ENCODE data around the gene TNS2. TPM values are rescaled to one million over a fixed set of nuclear protein-coding genes. Genes with fewer than 3 reads are reported as not detected.

Gene TNS2
- total and polyA plus RNA-seq, 10 of the 15 experiments (the other 5 are each of a cell fraction or from before 2014, with no cell fraction given): 0.03 to 0.72 (median 0.16) TPM; not detected in 4

DNA sequence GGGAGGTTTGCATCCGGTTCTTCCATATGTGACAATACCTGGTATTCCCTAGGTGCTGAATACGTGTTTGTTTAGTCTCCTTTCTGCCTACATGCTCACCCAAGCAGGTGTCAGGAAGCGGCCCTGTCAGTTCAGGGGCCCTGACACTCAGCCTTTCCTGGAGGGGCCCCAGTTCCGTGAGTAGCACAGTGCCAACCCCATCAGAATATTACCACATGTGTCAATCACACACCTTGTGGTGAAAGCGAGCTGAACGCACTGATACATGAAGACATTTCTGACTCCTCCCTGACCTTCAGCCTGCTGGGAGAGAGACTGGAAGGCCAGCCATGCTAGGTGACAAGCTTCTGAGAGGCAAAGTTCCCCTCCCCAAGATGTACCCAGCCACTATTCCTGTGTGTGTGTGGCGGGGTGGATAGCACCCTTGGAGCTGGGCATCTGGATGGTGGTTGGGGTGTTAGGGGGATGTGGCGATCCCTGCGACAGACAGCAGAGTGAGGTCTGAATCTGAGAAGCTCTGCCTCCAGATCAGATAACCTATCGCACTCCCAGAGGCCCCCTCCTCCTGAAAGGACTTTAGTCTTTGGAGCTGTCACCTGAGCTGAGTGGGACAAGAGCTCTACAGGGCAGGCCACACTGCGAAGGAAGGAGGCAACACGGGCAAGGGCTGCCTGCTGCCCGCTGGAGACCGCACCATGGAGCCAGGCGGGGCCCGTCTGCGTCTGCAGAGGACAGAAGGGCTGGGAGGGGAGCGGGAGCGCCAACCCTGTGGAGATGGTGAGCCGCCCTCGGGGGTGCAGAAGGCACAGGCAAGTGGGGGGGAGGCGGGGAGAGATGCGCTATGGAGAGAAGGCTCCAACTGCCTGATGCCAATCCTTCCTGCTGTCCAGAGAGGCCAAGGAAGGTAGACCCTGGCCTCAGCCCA, 53.3 kb downstream of the TNS2 start, which contains the start of gene SOAT2 (continued):
- TF ChIP-seq IKZF2 (IDR thresholded peaks at IDR 0.05): peak in 1 of 2 experiments; percentile 24; a peak in 2 of 4 replicates
- TF ChIP-seq GABPA (IDR thresholded peaks at IDR 0.05; ENCODE audit: low read depth): no peak
- TF ChIP-seq, protein P1, sequence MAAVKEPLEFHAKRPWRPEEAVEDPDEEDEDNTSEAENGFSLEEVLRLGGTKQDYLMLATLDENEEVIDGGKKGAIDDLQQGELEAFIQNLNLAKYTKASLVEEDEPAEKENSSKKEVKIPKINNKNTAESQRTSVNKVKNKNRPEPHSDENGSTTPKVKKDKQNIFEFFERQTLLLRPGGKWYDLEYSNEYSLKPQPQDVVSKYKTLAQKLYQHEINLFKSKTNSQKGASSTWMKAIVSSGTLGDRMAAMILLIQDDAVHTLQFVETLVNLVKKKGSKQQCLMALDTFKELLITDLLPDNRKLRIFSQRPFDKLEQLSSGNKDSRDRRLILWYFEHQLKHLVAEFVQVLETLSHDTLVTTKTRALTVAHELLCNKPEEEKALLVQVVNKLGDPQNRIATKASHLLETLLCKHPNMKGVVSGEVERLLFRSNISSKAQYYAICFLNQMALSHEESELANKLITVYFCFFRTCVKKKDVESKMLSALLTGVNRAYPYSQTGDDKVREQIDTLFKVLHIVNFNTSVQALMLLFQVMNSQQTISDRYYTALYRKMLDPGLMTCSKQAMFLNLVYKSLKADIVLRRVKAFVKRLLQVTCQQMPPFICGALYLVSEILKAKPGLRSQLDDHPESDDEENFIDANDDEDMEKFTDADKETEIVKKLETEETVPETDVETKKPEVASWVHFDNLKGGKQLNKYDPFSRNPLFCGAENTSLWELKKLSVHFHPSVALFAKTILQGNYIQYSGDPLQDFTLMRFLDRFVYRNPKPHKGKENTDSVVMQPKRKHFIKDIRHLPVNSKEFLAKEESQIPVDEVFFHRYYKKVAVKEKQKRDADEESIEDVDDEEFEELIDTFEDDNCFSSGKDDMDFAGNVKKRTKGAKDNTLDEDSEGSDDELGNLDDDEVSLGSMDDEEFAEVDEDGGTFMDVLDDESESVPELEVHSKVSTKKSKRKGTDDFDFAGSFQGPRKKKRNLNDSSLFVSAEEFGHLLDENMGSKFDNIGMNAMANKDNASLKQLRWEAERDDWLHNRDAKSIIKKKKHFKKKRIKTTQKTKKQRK (IDR thresholded peaks at IDR 0.05; ENCODE audit: low read depth, low read length): no peak
- no peak for TF ChIP-seq NBN (IDR thresholded peaks at IDR 0.05)
- TF ChIP-seq RUNX3 (IDR thresholded peaks at IDR 0.05; ENCODE audit: low read length): peak; percentile 73
- 0 out of 2 replicates have a peak, but pooled peaks have one; percentile 29 for TF ChIP-seq DPF2 (IDR thresholded peaks at IDR 0.05)
- TF ChIP-seq BACH1 (IDR thresholded peaks at IDR 0.05; ENCODE audit: borderline replicate concordance): no peak
- 0 out of 2 replicates have a peak, but pooled peaks have one; percentile 24 for TF ChIP-seq TCF3 (IDR thresholded peaks at IDR 0.05; ENCODE audit: borderline replicate concordance, insufficient read depth, low read depth, low read length)
- TF ChIP-seq NR2F1 (conservative IDR thresholded peaks at IDR 0.05): peak; percentile 29; the same call in 1 of the 2 replicates
- no peak for TF ChIP-seq NFXL1 (IDR thresholded peaks at IDR 0.05; ENCODE audit: borderline replicate concordance)
- TF ChIP-seq ETV6 (conservative IDR thresholded peaks at IDR 0.05 in 1 of 2, IDR thresholded peaks at IDR 0.05 in 1 of 2; ENCODE audit: borderline replicate concordance in 1 of 2, low read depth in 1 of 2): no peak
- no peak for TF ChIP-seq ZNF622 (IDR thresholded peaks at IDR 0.05)

All from GM12878 (cell line).